Measurements from ENCODE around the gene TNFAIP8L1. TPM values are rescaled to one million over a fixed set of nuclear protein-coding genes. Genes with fewer than 3 reads are reported as not detected.

The TNFAIP8L1 gene
- total RNA-seq, 1 donor from 2014 or later = 5.7 TPM

- H3K36me3 ChIP-seq (ENCODE audit: control insufficient read depth in 3 of 3, insufficient read depth in 3 of 3, low read length in 3 of 3) = peaks cover 43 to 58% (median 52%) of the 10 kb centered on the region in 3 donors
Measured at GRCh38 chr19:4657835-4658234, 18.5 kb downstream of the TNFAIP8L1 start.

GRCh38 chr19:4660181-4660791 lies 21.0 kb downstream of the TNFAIP8L1 start:
- H3K27ac ChIP-seq (ENCODE audit: low read depth, low read length) = no peak overlapping the region
- peak overlapping the region in 1 of 3 donors; percentile 25 for H3K9ac ChIP-seq (ENCODE audit: low read depth in 1 of 3, low read length in 3 of 3)
- no peak overlapping the region for H3K4me3 ChIP-seq (ENCODE audit: low read length in 3 of 3)
- H3K27me3 ChIP-seq (ENCODE audit: control insufficient read depth in 3 of 3, insufficient read depth in 3 of 3, low read length in 3 of 3) = no peaks in the 10 kb centered on the region
- H3K9me3 ChIP-seq (ENCODE audit: control insufficient read depth in 3 of 3, low read length in 3 of 3) = no peaks in the 10 kb centered on the region
- H3K36me3 ChIP-seq (ENCODE audit: control insufficient read depth in 3 of 3, insufficient read depth in 3 of 3, low read length in 3 of 3) = peaks cover 50 to 71% (median 67%) of the 10 kb centered on the region in 3 donors
- H3K4me1 ChIP-seq (ENCODE audit: control insufficient read depth in 3 of 3, insufficient read depth in 3 of 3, low read length in 3 of 3) = peaks cover 0 to 4% (median 0%) of the 10 kb centered on the region in 3 donors

More at GRCh38 chr19:4657835-4658234, 18.5 kb downstream of the TNFAIP8L1 start:
- H3K27ac ChIP-seq (ENCODE audit: low read depth, low read length) = no peak overlapping the region
- H3K9ac ChIP-seq (ENCODE audit: low read depth in 1 of 3, low read length in 3 of 3) = no peak overlapping the region
- no peaks in the 10 kb centered on the region for H3K27me3 ChIP-seq (ENCODE audit: control insufficient read depth in 3 of 3, insufficient read depth in 3 of 3, low read length in 3 of 3)
- no peak overlapping the region for H3K4me3 ChIP-seq (ENCODE audit: low read length in 3 of 3)
- H3K4me1 ChIP-seq (ENCODE audit: control insufficient read depth in 3 of 3, insufficient read depth in 3 of 3, low read length in 3 of 3) = peaks cover 0 to 14% (median 14%) of the 10 kb centered on the region in 3 donors
- no peaks in the 10 kb centered on the region for H3K9me3 ChIP-seq (ENCODE audit: control insufficient read depth in 3 of 3, low read length in 3 of 3)

GRCh38 chr19:4660993-4661392 lies 21.7 kb downstream of the TNFAIP8L1 start:
- H3K9me3 ChIP-seq (ENCODE audit: control insufficient read depth in 3 of 3, low read length in 3 of 3) = no peaks in the 10 kb centered on the region
- no peaks in the 10 kb centered on the region for H3K27me3 ChIP-seq (ENCODE audit: control insufficient read depth in 3 of 3, insufficient read depth in 3 of 3, low read length in 3 of 3)
- no peak overlapping the region for H3K27ac ChIP-seq (ENCODE audit: low read depth, low read length)
- H3K4me1 ChIP-seq (ENCODE audit: control insufficient read depth in 3 of 3, insufficient read depth in 3 of 3, low read length in 3 of 3) = peaks cover 0 to 3% (median 0%) of the 10 kb centered on the region in 3 donors
- no peak overlapping the region for H3K4me3 ChIP-seq (ENCODE audit: low read length in 3 of 3)
- H3K9ac ChIP-seq (ENCODE audit: low read depth in 1 of 3, low read length in 3 of 3) = peak overlapping the region in 1 of 3 donors; percentile 3
- H3K36me3 ChIP-seq (ENCODE audit: control insufficient read depth in 3 of 3, insufficient read depth in 3 of 3, low read length in 3 of 3) = peaks cover 53 to 73% (median 69%) of the 10 kb centered on the region in 3 donors

- no peaks in the 10 kb centered on the region for H3K9me3 ChIP-seq (ENCODE audit: control insufficient read depth in 3 of 3, low read length in 3 of 3)
- H3K4me1 ChIP-seq (ENCODE audit: control insufficient read depth in 3 of 3, insufficient read depth in 3 of 3, low read length in 3 of 3) = peaks cover 0 to 3% (median 0%) of the 10 kb centered on the region in 3 donors
- no peak overlapping the region for H3K4me3 ChIP-seq (ENCODE audit: low read length in 3 of 3)
- H3K27me3 ChIP-seq (ENCODE audit: control insufficient read depth in 3 of 3, insufficient read depth in 3 of 3, low read length in 3 of 3) = no peaks in the 10 kb centered on the region
- no peak overlapping the region for H3K27ac ChIP-seq (ENCODE audit: low read depth, low read length)
- peaks cover 52 to 69% (median 58%) of the 10 kb centered on the region in 3 donors for H3K36me3 ChIP-seq (ENCODE audit: control insufficient read depth in 3 of 3, insufficient read depth in 3 of 3, low read length in 3 of 3)
- H3K9ac ChIP-seq (ENCODE audit: low read depth in 1 of 3, low read length in 3 of 3) = peak overlapping the region in 1 of 3 donors; percentile 20
Measured at GRCh38 chr19:4662020-4662695, 22.8 kb downstream of the TNFAIP8L1 start.

GRCh38 chr19:4662812-4663211 lies 23.5 kb downstream of the TNFAIP8L1 start:
- Histone ChIP-seq H3K36me3 (ENCODE audit: control insufficient read depth in 3 of 3, insufficient read depth in 3 of 3, low read length in 3 of 3) (peaks cover 52 to 67% (median 54%) of the 10 kb centered on the region in 3 donors), H3K4me1 (ENCODE audit: control insufficient read depth in 3 of 3, insufficient read depth in 3 of 3, low read length in 3 of 3) (peaks cover 0 to 3% (median 0%) of the 10 kb centered on the region in 3 donors), H3K27ac (ENCODE audit: low read depth, low read length) (no peak overlapping the region), H3K9ac (ENCODE audit: low read depth in 1 of 3, low read length in 3 of 3) (no peak overlapping the region), H3K27me3 (ENCODE audit: control insufficient read depth in 3 of 3, insufficient read depth in 3 of 3, low read length in 3 of 3) (no peaks in the 10 kb centered on the region), H3K9me3 (ENCODE audit: control insufficient read depth in 3 of 3, low read length in 3 of 3) (no peaks in the 10 kb centered on the region), H3K4me3 (ENCODE audit: low read length in 3 of 3) (no peak overlapping the region)

- peaks cover 9 to 14% (median 11%) of the 10 kb centered on the region in 3 donors for H3K4me1 ChIP-seq (ENCODE audit: control insufficient read depth in 3 of 3, insufficient read depth in 3 of 3, low read length in 3 of 3)
- H3K9ac ChIP-seq (ENCODE audit: low read depth in 1 of 3, low read length in 3 of 3) = no peak overlapping the region
- no peaks in the 10 kb centered on the region for H3K27me3 ChIP-seq (ENCODE audit: control insufficient read depth in 3 of 3, insufficient read depth in 3 of 3, low read length in 3 of 3)
- H3K4me3 ChIP-seq (ENCODE audit: low read length in 3 of 3) = no peak overlapping the region
- H3K36me3 ChIP-seq (ENCODE audit: control insufficient read depth in 3 of 3, insufficient read depth in 3 of 3, low read length in 3 of 3) = peaks cover 44 to 59% (median 50%) of the 10 kb centered on the region in 3 donors
- no peak overlapping the region for H3K27ac ChIP-seq (ENCODE audit: low read depth, low read length)
- no peaks in the 10 kb centered on the region for H3K9me3 ChIP-seq (ENCODE audit: control insufficient read depth in 3 of 3, low read length in 3 of 3)
Measured at GRCh38 chr19:4664642-4665041, 25.3 kb downstream of the TNFAIP8L1 start.

- Histone ChIP-seq H3K27me3 (ENCODE audit: control insufficient read depth in 3 of 3, insufficient read depth in 3 of 3, low read length in 3 of 3) (no peaks in the 10 kb centered on the region), H3K27ac (ENCODE audit: low read depth, low read length) (peak within 1 kb of the TSS; percentile 91), H3K4me1 (ENCODE audit: control insufficient read depth in 3 of 3, insufficient read depth in 3 of 3, low read length in 3 of 3) (peaks cover 18 to 22% (median 22%) of the 10 kb centered on the region in 3 donors), H3K9me3 (ENCODE audit: control insufficient read depth in 3 of 3, low read length in 3 of 3) (no peaks in the 10 kb centered on the region), H3K9ac (ENCODE audit: low read depth in 1 of 3, low read length in 3 of 3) (peak within 1 kb of the TSS; percentile 80 to 88 (median 82)), H3K36me3 (ENCODE audit: control insufficient read depth in 3 of 3, insufficient read depth in 3 of 3, low read length in 3 of 3) (peaks cover 14 to 23% (median 23%) of the 10 kb centered on the region in 3 donors), H3K4me3 (ENCODE audit: low read length in 3 of 3) (peak within 1 kb of the TSS; percentile 81 to 94 (median 91))
Measured at GRCh38 chr19:4669723-4670480, 30.6 kb downstream of the TNFAIP8L1 start, which contains the start of gene MYDGF. Gene MYDGF, minus strand, starts transcription at chr19:4670342. Its CDS starts 8 bp downstream, at chr19:4670334.

- Histone ChIP-seq H3K27ac (ENCODE audit: low read depth, low read length) (peak overlapping the region; percentile 91), H3K36me3 (ENCODE audit: control insufficient read depth in 3 of 3, insufficient read depth in 3 of 3, low read length in 3 of 3) (peaks cover 6 to 17% (median 15%) of the 10 kb centered on the region in 3 donors), H3K9me3 (ENCODE audit: control insufficient read depth in 3 of 3, low read length in 3 of 3) (no peaks in the 10 kb centered on the region), H3K4me1 (ENCODE audit: control insufficient read depth in 3 of 3, insufficient read depth in 3 of 3, low read length in 3 of 3) (peaks cover 20 to 25% (median 25%) of the 10 kb centered on the region in 3 donors), H3K4me3 (ENCODE audit: low read length in 3 of 3) (no peak overlapping the region), H3K9ac (ENCODE audit: low read depth in 1 of 3, low read length in 3 of 3) (peak overlapping the region; percentile 39 to 68 (median 61)), H3K27me3 (ENCODE audit: control insufficient read depth in 3 of 3, insufficient read depth in 3 of 3, low read length in 3 of 3) (no peaks in the 10 kb centered on the region)
Measured at GRCh38 chr19:4671185-4671851, 32.0 kb downstream of the TNFAIP8L1 start.

- peaks cover 6 to 8% (median 6%) of the 10 kb centered on the region in 3 donors for H3K36me3 ChIP-seq (ENCODE audit: control insufficient read depth in 3 of 3, insufficient read depth in 3 of 3, low read length in 3 of 3)
- no peaks in the 10 kb centered on the region for H3K27me3 ChIP-seq (ENCODE audit: control insufficient read depth in 3 of 3, insufficient read depth in 3 of 3, low read length in 3 of 3)
- H3K9me3 ChIP-seq (ENCODE audit: control insufficient read depth in 3 of 3, low read length in 3 of 3) = no peaks in the 10 kb centered on the region
- peaks cover 32 to 39% (median 37%) of the 10 kb centered on the region in 3 donors for H3K4me1 ChIP-seq (ENCODE audit: control insufficient read depth in 3 of 3, insufficient read depth in 3 of 3, low read length in 3 of 3)
- no peak overlapping the region for H3K9ac ChIP-seq (ENCODE audit: low read depth in 1 of 3, low read length in 3 of 3)
- no peak overlapping the region for H3K27ac ChIP-seq (ENCODE audit: low read depth, low read length)
- H3K4me3 ChIP-seq (ENCODE audit: low read length in 3 of 3) = no peak overlapping the region
Measured at GRCh38 chr19:4673216-4673615, 33.9 kb downstream of the TNFAIP8L1 start.

Measured in skeletal muscle tissue (tissue), 4 donors.